Epithelial cell of esophagus (primary cell): Measurements from ENCODE around the gene DTNA.

Experiments
- DNase-seq: peaks from one replicate; pipeline ENCODE4 v3.0.0; 2010; ENCODE audit warnings: low read depth
- H3K4me3 ChIP-seq: 2 replicates; pipeline ENCODE4 v1.5.1; 2011; ENCODE audit warnings: mild to moderate bottlenecking, low read length, control low read depth
- TF ChIP-seq, protein P1 (sequence below): IDR thresholded peaks from 2 replicates; pipeline ENCODE4 v1.5.1; 2011; ENCODE audit warnings: low read depth, mild to moderate bottlenecking, low read length, control low read depth, inconsistent platforms; ENCODE audit not compliant: insufficient read depth; ENCODE audit errors: missing control alignments

The DTNA gene

GRCh38 chr18:34805103-34805877 lies 95.2 kb downstream of the DTNA start:
- TF ChIP-seq, protein P1, sequence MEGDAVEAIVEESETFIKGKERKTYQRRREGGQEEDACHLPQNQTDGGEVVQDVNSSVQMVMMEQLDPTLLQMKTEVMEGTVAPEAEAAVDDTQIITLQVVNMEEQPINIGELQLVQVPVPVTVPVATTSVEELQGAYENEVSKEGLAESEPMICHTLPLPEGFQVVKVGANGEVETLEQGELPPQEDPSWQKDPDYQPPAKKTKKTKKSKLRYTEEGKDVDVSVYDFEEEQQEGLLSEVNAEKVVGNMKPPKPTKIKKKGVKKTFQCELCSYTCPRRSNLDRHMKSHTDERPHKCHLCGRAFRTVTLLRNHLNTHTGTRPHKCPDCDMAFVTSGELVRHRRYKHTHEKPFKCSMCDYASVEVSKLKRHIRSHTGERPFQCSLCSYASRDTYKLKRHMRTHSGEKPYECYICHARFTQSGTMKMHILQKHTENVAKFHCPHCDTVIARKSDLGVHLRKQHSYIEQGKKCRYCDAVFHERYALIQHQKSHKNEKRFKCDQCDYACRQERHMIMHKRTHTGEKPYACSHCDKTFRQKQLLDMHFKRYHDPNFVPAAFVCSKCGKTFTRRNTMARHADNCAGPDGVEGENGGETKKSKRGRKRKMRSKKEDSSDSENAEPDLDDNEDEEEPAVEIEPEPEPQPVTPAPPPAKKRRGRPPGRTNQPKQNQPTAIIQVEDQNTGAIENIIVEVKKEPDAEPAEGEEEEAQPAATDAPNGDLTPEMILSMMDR, result no peak
- no peak for DNase-seq

GRCh38 chr18:34805878-34806351 lies 95.8 kb downstream of the DTNA start:
- TF ChIP-seq, protein P1, result no peak
- no peak overlapping the region for H3K4me3 ChIP-seq
- no peak for DNase-seq

More at GRCh38 chr18:34805103-34805877, 95.2 kb downstream of the DTNA start:
- no peak overlapping the region for H3K4me3 ChIP-seq

DNA sequence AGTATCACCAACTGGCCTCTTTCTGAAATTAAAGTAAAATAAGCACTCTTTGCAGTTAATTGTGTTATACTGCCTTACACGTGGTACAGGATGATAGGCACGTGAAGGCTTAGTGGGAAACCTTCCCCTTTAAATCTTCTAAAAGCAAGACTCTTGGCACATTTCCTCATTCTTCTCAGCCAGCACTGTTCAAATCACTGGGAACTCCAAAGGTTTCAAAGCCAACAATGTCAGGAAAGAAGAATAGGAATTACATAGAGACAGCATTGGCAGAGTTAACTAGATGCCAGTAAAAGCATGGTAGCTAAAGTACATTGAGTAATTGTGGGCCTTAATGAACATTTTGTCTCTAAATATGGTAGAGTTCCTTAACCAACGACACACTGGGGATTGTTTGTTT lies 96.4 kb downstream of the DTNA start:
- TF ChIP-seq, protein P1, result no peak
- H3K4me3 ChIP-seq, result no peak overlapping the region
- no peak for DNase-seq

GRCh38 chr18:34807106-34807796 lies 97.2 kb downstream of the DTNA start:
- DNase-seq, result peak; percentile 37
- TF ChIP-seq, protein P1, result no peak
- H3K4me3 ChIP-seq, result no peak overlapping the region

DNA sequence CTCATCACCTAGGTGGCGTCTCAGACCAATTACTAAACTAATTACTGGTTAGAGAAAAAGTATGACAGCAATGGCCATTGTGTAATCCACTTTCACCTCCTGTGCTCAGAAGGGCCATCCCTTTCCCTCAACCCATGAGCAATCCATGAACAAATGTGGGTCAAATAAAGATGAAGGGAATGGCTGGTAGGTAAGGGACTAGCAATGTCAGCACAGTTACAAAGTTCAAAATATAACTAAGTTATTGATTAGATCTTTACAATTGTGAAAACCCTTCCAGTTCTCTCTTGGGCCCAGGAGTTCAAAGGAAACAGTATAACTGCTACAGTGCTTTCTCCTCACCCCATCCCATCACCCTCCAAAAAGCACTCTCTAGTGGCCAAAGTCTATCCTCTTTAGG lies 98.3 kb downstream of the DTNA start:
- no peak overlapping the region for H3K4me3 ChIP-seq
- peak; percentile 11 for DNase-seq

DNA sequence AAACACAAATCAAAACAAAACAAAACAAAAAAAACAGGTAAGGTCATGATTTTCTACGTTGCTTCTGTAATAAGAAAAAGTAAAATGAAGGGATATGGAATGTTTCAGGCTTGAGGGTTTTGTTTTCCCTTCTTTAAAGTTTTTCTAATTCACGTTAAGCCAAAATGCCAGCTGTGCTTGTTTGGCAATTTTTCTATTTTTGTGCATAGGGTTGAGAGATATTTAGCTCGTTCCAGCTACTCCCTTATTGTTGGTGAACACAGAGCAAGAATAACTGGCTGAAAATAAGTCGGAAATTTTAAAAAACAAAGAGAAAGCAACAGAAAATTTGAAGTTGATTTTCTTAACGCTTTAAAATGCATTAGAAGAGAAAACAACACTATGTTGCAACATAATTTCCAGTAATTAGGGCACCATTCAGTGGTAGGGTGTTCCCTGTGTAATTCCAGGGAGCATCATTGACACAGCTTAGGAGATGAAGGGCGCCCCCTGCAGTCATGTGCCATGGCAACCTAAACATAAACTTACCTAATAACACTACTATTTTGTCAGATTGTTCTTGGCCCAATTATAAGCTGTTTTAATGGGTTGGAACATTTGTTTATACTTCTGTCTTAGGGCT lies 99.5 kb downstream of the DTNA start:
- no peak overlapping the region for H3K4me3 ChIP-seq
- peak; percentile 69 for DNase-seq
- TF ChIP-seq, protein P1, result peak; percentile 60

More for the DNA sequence above, 98.3 kb downstream of the DTNA start:
- TF ChIP-seq, protein P1, result no peak
